GM21825 (cell line): ENCODE results near the gene GFOD1.
"Not testable (repeated sequence)": the region's sequence is repeated elsewhere in the genome, so short reads cannot be mapped to it uniquely, and the experiment has no call there.

Source experiments
- ATAC-seq: cut with Tn5 transposase; IDR thresholded peaks from one replicate; pipeline ENCODE4 v1.9.1; 2021; ENCODE audit warnings: mild to moderate bottlenecking, moderate library complexity; ENCODE audit not compliant: unreplicated experiment

The GFOD1 gene

GRCh38 chr6:13445744-13446115 is 41.7 kb downstream of the GFOD1 start:
- ATAC-seq, result no peak

GRCh38 chr6:13445005-13445743 is 42.2 kb downstream of the GFOD1 start:
- peak; percentile 58 for ATAC-seq

- ATAC-seq, result no peak
These were observed 42.8 kb downstream of the GFOD1 start for GRCh38 chr6:13444604-13445003.

- ATAC-seq, result not testable (repeated sequence)
These were observed 43.4 kb downstream of the GFOD1 start for GRCh38 chr6:13443978-13444377.

- no peak for ATAC-seq
These were observed 45.6 kb downstream of the GFOD1 start for GRCh38 chr6:13441778-13442177.

DNA sequence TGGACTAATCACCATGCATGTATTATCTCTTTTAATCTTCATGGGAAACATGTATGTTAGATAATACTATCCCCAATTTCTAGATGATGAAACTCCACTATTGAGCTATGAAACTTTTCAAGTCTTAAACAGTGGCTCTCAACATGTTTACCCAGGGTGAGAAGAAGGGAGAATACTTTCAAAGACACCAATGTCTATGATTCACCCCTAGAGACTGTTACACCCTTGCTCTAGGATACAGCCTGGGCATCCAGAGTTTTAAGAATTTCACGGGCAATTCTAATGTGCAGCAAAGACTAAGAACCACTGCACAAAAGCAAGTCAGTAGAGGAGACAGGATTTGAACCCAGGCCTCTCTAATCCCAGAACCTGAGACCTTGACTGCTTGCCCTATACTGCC is 47.8 kb downstream of the GFOD1 start:
- ATAC-seq, result no peak

DNA sequence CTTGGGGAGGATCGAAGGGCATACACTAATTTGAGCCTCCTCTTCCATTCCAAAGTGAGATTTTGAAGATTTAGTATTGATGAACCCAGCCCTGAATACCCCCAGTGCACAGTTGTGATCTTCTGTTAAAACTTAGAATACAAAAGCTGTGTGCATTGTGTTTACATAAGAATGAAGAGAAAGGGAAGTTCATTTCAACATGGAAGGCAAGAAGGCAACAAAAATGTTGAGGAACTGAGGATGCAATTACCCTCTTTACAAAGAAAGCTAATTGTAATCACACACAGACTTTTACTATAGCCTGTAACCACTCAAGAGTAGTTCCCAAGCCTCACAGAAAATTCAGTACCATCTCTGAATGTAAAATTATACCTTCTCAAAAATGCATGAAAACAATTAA is 49.3 kb downstream of the GFOD1 start:
- no peak for ATAC-seq

- ATAC-seq, result no peak
These were observed 50.0 kb downstream of the GFOD1 start for GRCh38 chr6:13437218-13437996.

DNA sequence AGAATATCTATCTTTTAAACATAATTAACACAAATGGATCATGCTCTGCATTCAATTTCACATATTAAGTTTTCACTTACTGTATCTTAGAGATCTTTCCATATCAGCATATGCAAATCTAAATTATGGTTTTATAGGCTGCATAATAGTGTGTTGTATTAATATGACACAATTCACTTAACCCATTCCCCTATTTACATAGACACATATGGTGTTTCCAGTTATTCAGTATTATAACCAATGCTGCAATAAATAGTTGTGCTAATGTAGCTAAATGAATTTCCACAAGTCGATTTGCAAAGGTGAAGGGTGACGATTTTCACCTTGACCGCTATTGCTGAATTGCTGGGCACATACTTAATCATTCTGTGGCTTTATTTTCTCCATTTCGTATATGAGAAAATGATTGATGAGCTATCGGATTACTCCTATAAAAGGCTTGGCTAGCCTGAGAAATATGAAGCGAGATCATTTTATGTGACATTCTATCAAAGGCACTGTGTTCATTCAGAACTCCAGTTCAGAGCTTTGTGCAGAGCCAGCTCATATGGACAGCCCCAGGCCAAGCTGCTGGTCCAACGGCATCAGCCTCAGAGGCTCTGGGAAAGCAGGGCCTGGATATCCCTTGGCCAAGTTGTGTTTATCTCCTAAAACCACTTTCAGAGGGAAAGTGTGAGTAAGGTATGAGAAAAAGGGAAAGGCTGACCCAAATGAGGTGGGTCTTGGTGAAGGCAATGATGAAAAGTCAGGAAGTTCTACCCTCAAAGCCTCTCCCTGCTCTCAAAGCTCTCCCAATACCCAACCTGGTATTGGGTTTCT is 50.8 kb downstream of the GFOD1 start:
- ATAC-seq, result no peak

DNA sequence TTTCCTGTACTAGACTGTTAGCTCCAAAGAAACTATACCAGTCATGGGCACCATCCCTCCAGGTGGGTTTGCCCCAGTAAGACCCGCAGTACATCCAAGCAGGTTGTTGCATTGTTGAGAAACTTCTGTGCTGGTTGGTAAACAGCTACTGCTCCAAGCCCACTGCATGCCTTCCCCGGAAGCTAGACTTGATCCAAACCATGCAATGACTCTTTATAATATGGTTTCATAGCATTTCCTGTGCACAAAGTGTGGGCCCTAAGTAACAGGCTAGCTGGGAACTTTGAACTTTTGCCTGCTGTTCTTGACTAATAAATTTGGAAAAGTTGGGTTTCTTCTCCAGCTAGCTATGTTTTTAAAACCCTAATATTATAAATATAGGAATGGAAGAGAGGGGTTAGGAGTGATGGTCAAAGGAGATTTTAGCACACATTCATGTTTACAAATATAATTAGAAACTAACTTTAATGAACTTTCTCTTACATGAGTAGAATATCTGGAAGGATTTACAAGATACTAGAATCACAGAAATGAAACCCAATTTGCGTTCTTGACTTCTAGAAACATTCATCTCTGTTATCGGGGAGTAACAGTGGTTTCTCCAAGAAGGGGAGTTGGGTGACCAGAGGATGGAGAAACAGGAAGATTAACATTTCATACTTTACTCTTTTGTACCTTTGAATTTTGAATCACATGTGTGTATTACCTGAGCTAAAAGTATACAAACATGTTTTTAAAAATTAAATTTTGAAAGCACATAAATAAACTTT is 51.7 kb downstream of the GFOD1 start:
- ATAC-seq, result no peak

GRCh38 chr6:13434777-13435176 is 52.6 kb downstream of the GFOD1 start:
- ATAC-seq, result no peak

DNA sequence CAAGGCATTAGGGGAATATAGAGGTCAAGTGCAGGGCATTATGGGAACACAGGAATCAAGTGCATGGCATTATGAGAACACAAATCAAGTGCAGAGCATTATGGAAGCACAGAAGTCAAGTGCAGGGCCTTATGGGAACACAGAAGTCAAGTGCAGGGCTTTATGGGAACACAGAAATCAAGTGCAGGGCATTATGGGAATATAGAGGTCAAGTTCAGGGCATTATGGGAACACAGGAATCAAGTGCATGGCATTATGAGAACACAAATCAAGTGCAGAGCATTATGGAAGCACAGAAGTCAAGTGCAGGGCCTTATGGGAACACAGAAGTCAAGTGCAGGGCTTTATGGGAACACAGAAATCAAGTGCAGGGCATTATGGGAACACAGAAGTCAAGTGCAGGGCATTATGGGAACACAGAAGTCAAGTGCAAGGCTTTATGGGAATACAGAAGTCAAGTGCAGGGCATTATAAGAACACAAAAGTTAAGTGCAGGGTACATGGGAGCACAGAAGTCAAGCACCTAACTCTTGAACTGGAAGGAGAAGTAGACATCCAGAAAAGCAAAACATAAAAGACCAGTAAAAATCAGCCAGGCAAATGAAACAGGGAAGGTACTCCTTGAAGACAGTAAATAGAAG is 53.1 kb downstream of the GFOD1 start:
- ATAC-seq, result not testable (repeated sequence)

GRCh38 chr6:13433709-13434121 is 53.7 kb downstream of the GFOD1 start:
- ATAC-seq, result no peak

DNA sequence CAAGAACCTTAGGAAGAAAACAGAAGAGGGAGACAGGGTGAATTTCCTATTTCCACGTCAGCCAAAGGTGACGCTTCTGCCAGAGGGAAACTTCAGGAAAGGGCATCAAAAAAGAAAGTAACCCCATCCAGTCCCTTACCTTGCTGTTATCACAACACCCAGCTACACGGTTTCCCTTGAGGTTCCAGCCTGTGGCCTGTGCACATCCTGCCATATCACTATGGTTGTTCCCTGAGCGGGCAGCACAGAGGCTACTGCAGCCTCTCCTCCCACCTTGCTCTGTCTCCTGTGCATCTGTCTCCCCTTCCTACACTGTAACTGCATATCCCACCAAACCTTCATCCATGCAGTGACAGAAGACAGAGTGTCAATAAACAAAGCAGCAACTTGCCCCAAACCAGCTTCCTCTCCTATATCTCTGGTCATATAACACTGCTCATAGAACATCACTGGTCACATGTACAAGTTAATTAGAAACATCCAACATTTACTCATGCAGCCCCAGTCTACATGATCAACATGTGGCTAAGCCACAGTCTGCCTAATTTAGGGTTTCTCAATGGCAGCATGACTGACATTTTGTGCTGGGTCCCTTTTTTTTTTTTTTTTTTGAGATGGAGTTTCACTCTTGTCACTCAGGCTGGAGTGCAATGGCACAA is 54.7 kb downstream of the GFOD1 start:
- ATAC-seq, result no peak

- no peak for ATAC-seq
These were observed 55.4 kb downstream of the GFOD1 start for GRCh38 chr6:13431861-13432465.

DNA sequence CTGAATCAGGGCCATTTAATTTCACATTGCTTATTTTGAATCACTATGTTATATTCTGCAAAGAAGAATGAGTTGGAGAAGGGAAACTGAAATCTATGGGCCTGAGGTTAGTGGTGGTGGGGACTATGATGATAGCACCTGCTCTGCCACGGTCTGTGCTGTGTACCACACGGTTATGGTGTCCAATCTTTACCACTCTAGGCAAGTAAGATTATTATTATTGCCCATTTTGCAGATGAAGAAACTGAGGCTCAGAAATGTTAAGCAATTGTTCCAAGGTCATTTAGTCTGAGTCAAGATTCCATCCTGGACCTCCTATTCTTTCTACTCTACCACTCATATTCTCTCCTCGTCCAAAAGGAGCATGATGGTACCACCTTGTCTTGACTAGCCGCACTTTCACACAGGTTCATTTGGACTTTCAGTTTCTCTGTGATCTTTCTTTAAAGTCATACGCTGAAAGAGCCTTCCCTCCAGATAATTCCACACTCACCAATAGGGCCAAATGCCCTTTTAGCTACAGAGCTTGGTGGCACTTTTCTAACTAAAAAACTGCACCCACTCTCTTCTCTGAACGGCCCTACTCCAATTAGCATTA is 56.2 kb downstream of the GFOD1 start:
- no peak for ATAC-seq

- ATAC-seq, result no peak
These were observed 58.0 kb downstream of the GFOD1 start for GRCh38 chr6:13429406-13429753.

DNA sequence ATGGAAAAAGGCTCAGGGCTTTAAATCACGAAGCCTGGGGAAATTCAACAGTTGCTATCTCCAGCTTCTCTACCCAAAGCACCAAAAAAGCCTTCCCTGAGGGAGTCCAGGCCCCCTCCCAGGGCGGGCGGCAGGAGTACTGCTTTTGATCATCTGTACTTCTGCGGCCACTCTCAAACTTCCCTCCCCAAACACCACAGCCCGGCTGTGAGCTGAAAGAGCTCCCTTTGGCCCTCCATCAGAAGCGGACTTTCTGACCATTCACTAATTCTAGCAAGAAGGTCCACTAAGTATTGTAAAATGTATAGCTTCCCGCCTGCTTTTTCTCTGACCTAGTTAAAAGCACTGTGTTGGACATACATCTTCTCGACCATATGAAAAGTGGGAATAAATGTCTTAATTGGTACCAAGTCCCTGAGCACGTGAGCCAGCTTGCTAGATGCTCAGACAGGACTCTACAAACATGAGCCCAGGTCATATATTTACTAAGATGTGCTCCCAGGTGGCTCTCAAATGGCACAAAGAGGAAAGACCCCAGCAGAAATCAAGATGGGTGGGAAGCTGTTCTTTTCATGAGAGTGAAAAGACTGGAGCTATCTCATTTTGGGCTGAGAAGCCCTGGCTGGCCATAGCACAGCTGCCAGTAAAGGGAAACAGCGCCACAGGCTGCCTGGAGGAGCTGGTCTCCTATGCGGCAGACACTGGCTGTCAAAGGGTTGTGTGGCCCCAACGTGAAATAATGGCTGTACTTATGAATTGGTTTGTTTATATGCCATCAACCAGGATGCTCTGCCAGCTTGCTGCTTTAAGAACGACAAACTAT is 58.6 kb downstream of the GFOD1 start:
- ATAC-seq, result peak; percentile 16
